ENCODE data around the gene GDPD4.

Gene GDPD4

DNA sequence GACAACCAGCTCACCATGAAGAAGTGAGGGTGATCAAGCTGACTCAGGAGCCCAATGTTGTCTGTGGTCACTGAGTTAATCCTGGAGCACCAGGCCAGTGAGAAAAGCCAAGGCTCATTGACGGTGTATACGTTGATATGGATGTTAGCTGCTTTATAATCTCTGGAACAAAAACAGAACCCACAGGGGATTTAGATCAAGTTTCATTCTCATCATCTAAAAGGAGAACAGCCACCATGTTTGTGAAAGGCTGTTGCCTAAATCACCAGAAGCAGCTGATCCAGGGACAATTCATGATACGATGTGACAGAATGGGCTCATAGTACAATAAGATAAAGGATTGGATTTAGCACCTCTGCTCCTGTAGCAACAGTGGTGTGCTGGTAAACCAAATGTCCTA lies 68.5 kb downstream of the GDPD4 start:
- no peak for DNase-seq

- DNase-seq: no peak
Observed at GRCh38 chr11:77232242-77232641, 69.2 kb downstream of the GDPD4 start.

DNA sequence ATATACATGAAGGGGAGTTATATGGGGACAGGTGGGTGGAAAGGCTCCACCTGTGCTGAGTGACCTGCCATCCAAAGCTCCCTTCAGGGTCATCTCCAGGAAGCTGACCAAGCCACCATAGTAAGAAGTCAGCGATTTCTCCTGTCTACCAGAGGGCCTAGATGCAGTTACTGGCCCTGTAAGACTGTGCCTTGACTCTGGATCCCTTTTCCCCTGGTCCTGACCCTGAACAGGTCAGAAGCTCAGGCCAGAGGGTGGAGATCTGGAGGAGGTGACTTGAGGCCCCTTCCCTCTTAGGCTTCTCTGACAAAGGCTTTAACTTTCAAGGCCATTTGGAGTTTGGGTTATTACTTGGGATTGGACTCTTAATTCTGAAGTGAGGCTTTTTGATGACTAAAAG lies 69.7 kb downstream of the GDPD4 start:
- DNase-seq: no peak

DNA sequence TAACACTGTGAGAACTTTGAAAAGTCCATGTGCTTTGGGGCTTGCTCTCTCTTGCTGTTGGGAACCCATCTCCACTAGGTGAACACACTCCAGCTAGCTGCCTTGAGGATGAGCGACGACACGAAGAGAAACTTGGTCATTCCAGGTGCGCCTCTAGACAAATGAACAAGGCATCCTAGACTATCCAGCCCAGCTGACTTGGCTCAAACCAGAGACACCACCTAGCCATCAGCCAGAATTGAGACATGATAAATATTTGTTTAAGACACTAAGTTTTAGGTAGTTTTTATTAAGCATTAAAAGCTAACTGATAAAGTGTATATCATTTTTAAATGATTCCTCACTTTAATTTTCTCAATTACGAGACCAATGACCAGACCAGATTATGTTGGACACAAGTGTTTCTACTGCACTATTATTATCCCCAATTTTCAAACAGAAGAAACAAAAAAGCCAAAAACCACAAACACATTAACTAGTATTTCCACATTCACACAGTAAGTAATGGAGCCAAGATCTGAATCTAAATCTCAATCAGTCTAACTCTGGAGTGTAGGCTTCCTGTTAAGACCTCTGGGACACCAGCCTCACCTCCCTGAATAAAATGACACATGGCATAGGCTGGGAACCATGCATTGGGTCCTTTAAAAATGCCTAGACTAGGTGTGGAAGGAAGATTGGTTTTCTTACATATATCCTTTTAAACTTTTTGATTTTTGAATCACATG lies 70.4 kb downstream of the GDPD4 start:
- no peak for DNase-seq

DNA sequence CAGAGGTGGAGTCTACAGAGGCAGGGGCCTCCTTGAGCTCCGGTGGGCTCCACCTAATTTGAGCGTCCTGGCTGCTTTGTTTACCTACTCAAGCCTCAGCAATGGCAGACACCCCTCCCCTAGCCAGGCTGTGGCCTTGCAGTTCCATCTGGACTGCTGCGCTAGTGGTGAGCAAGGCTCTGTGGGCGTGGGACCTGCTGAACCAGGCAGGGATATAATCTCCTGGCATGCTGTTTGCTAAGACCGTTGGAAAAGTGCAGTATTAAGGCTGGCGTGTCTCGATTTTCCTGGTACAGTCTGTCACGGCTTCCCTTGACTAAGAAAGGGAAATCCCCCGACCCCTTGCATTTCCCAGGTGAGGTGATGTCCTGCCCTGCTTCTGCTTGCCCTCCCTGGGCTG lies 77.7 kb downstream of the GDPD4 start:
- DNase-seq: no peak

DNA sequence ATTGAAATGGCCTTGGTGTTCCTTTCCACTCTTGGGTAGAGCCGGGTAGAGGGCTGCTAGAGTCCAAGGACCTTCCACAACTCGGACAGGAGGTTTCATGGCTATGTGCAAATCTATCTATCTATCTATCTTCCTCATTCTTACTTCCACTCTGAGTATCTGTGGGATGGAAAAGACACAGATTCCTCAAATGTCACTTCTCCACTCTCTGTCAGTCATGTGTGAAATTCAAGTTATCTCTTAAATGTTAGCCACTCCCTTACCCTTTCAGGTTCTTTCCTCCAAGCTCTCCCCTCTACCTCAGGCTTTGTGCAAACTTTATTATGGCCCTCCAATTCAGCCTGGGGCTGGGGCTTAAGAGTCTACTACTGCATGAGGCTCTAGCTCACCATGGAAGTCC lies 84.3 kb downstream of the GDPD4 start:
- no peak for DNase-seq

DNA sequence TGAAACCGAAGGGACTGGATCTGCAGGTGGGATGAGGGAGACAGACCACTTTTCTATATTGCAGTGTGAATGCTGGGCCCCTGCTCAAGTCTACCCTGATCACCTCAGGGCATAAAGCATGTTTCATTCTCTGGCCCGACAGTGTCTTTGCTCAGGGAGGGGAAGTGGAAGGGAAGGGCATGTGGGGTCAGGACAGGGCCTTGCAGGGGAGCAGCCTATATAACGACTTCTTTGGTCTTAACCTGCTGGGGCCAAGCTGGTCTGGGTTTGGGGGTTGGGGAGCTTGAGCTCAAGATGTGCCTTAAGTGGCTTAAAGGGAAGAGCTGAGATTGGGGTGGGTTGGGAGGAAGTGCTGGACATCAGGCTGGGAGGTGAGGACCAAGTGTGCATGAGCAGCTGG lies 86.4 kb downstream of the GDPD4 start:
- no peak for DNase-seq

- no peak for DNase-seq
Observed at GRCh38 chr11:77214557-77214956, 86.9 kb downstream of the GDPD4 start.

- DNase-seq: no peak
Observed at GRCh38 chr11:77213589-77214428, 87.7 kb downstream of the GDPD4 start.

DNA sequence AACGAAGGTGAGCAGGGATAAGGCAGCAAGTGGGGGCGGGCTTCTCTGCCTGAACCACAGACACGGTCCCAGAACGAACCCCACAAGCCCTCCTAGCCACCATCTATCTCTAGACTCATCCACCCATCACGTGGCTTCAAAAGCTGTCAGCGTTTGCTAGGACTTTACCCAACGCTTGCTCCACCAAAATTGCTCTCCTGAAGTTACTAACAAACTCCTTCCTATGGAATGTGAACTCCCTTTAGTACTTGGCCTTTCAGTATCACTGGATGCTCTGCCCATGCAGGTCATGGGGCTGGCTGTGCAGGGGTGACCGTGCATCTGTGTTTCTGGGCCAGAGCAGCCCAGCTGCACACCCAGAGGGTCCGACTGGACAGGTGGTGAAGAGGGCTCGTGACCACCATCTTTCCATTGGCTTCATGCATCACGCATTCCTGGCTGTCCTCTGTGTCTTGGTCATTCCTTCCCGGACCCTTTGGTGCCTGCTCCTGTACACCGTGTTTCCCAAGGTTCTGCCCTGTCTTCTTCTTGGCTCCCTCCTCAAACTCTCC lies 88.4 kb downstream of the GDPD4 start:
- no peak for DNase-seq

- no peak for DNase-seq
Observed at GRCh38 chr11:77212314-77213007, 89.0 kb downstream of the GDPD4 start.

DNA sequence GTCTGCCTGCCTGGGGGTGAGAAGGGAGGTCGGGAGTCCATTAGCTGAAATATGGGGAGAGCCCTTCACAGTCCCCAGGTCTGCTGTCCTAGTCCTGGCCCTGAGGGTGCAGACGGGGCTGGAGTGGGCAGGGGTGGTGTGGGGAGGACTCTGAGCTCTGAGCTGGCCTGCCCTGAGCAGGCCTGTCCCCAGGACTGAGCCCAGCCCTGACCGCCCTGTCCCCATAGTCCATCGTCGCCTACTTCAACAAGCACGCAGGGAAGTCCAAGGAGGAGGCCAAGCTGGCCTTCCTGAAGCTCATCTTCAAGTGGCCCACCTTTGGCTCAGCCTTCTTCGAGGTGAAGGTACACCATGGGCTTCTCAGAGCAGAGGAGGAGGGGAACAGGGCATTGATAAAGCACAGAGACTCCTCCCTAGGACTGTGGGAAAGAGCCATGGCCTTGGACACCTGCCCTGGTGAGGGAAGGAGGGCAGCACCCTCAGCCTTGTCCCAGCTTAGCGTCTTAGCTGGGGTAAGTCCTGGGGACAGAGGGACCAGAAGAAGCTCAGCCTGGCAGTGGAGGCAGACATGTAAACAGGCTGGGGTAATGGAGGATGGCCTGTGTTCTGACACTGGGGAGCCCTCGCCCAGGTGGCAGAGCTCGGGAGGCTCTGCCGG lies 89.8 kb downstream of the GDPD4 start:
- no peak for DNase-seq

GRCh38 chr11:77211040-77211451 lies 90.4 kb downstream of the GDPD4 start:
- DNase-seq: no peak

DNA sequence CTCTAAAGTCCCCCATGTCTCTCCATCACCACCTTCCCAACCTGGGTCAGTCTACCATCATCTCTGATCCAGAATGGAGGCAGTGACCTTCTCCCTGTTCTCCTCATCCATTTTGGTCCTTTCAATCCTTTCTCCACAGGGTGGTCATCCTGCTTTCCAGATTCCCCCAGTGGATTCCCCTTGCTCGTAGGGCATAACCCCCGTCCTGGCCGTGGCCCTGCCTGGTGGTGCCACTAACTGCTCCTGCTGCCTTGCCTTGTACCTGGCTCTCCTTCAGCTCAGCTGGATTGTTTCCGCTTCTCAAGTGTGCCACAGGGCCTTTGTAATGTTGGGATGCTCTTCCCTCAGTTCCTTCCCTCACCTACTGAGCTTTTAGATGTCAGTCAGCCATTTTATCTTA lies 91.8 kb downstream of the GDPD4 start:
- no peak for DNase-seq

- DNase-seq: no peak
Observed at GRCh38 chr11:77208535-77208934, 93.0 kb downstream of the GDPD4 start.

DNA sequence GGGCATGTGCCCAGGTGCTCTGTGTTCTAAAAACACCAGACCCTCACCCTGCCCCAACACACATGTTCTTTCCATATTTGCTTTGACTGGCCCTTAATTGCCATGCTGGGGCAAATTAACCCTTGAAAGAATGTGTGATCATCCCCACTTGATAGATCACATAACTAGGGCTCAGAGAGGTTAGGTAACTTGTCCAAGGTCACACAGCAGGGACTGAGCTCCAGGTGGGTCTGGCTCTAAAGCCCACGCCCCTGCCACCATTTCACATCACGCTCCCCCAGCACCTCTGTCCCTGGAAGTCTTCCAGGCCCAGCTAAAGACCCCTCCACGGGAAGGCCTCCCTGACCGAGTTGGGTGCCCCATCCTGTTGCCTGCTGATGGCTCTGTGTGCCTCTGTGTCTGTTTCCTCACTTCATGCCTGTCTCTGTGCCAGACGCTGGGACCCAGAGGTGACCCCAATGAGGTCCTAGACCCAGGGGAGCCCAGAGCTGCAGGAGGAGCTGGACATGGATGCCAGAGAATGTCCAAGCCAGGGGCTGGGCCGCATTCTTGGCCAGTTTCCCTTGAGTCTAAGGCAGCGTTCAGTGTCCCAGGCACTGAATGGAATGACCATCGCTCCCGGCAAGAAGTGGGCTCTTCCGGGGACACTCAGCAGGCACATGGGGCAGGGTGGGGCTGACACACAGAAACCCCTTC lies 93.7 kb downstream of the GDPD4 start:
- DNase-seq: no peak

- no peak for DNase-seq
Observed at GRCh38 chr11:77207019-77207485, 94.4 kb downstream of the GDPD4 start.

DNA sequence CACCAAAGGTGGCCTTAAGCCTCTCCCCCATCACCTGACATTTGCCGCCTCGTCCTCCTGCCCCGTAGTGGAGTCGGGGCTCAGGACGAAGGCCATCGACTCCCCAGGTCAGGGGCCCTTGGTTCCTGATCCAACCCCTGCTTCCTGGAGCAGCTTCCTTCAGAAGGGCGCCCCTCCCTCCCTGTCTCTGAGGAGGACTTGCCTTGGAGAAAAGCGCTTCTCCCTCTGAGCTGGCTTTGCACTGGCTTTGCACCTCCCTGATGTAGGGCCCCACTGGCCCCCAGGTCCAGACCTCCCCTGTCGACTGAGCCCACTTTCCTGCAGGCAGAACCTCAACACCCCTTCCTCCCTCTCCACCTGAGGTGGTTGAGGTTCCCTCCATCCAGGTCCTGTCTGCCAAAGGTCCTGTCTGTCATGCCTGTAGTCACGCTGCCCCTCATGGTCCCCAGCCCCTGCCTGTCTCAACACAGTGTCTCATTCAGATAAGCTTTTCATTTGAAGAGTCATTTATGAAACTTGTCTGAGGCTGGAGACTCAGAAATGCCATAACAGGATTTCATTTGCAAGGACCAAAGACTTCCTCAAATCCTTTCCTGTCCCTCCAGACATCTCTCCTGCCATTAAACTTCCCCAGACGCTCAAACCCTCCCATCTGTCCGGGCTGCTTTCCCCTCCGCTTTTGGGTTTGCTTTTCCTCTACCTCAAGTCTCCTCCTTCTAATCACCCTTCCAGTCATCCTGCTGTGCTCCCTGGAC lies 95.0 kb downstream of the GDPD4 start:
- DNase-seq: no peak

DNA sequence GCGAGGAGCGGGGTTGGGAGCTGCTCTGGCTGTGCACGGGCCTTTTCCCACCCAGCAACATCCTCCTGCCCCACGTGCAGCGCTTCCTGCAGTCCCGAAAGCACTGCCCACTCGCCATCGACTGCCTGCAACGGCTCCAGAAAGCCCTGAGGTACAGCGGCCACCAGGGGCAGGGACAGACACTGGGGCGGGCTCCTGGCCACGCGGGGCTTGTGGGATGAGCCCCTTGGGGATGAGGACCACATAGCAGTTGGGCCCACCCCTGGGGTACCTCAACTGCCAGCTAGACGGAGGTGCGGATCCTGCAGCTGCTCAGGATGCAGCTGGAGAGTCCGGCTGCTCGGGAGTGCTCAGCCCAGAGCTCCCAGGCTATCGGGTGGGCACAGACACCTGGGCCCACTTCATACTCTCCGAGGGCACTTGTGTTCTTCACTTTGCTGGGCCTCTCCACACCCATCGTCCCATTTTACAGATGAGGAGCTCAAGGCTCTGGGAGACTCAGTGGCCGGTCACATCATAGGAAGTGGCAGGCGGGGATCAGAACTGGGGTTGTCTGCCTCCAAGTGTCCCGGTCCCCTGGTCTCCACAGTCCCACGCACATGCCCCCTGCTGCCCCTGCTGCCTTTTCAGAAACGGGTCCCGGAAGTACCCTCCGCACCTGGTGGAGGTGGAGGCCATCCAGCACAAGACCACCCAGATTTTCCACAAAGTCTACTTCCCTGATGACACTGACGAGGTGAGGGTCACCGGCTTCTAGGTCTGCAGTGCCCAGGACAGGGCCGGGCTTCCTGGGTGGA lies 95.8 kb downstream of the GDPD4 start:
- no peak for DNase-seq

GRCh38 chr11:77204754-77205466 lies 96.6 kb downstream of the GDPD4 start:
- DNase-seq: no peak
